Calu3 (cell line): ENCODE measurements around the gene DOCK9. TPM values are rescaled to one million over a fixed set of nuclear protein-coding genes. Genes with fewer than 3 reads are reported as not detected.

ENCODE experiments used
- BruUV-seq: library from RNA; stranded (reverse); fragments of 400-500 nt; replicated peaks from 2 replicates; lab custom pipeline; 2021; lab: Mats Ljungman, UMichigan
- CTCF ChIA-PET: fragments of 300-600 bp; sonication (Branson Sonifier 250); formaldehyde crosslinking; loops from one replicate; lab custom pipeline; 2022; ENCODE audit warnings: antibody characterized with exemption; lab: Charles Lee
- DNase-seq: peaks from one replicate; pipeline ENCODE4 v3.0.0; 2022
- H3K27ac Mint-ChIP-seq: one replicate; pipeline ENCODE4 v1.8.0; 2022; ENCODE audit warnings: mixed read lengths; ENCODE audit not compliant: unreplicated experiment
- H3K27me3 Mint-ChIP-seq: one replicate; pipeline ENCODE4 v1.8.0; 2022; ENCODE audit warnings: mixed read lengths; ENCODE audit not compliant: unreplicated experiment
- H3K36me3 Mint-ChIP-seq: one replicate; pipeline ENCODE4 v1.8.0; 2022; ENCODE audit warnings: mild to moderate bottlenecking, moderate library complexity, mixed read lengths; ENCODE audit not compliant: insufficient read depth, unreplicated experiment
- H3K4me1 Mint-ChIP-seq: one replicate; pipeline ENCODE4 v1.8.0; 2022; ENCODE audit warnings: mild to moderate bottlenecking, low read depth, mixed read lengths; ENCODE audit not compliant: unreplicated experiment
- H3K4me3 Mint-ChIP-seq: one replicate; pipeline ENCODE4 v1.8.0; 2022; ENCODE audit warnings: mild to moderate bottlenecking, low read depth, moderate library complexity, mixed read lengths; ENCODE audit not compliant: unreplicated experiment
- H3K9me3 Mint-ChIP-seq: one replicate; pipeline ENCODE4 v1.8.0; 2022; ENCODE audit warnings: low read depth, mixed read lengths; ENCODE audit not compliant: unreplicated experiment
- intact Hi-C: fragments of 100-400 bp; cut with micrococcal nuclease; formaldehyde crosslinking; loops from one replicate; pipeline ENCODE4 v1.10.0; 2022; ENCODE audit not compliant: unreplicated experiment
- total RNA-seq: library from RNA; stranded (reverse); gene quantifications from 2 replicates; pipeline ENCODE4 v1.2.3, GENCODE V29; 2022
- TF ChIP-seq, protein P1 (sequence below): fragments of 200-600 bp; IDR thresholded peaks from one replicate; pipeline ENCODE4 v1.8.0; 2022; ENCODE audit warnings: antibody characterized with exemption; ENCODE audit not compliant: unreplicated experiment

Gene DOCK9
- total RNA-seq, 1 experiment from 2014 or later, result 26.2 TPM

- Mint-ChIP-seq H3K4me3 (no peak overlapping the region), H3K9me3 (no peaks in the 10 kb centered on the region), H3K27ac (no peak overlapping the region), H3K27me3 (no peaks in the 10 kb centered on the region), H3K4me1 (no peaks in the 10 kb centered on the region), H3K36me3 (no peaks in the 10 kb centered on the region)
- intact Hi-C loops, result no loop called here
- CTCF ChIA-PET, result no interaction called here
- TF ChIP-seq, protein P1, sequence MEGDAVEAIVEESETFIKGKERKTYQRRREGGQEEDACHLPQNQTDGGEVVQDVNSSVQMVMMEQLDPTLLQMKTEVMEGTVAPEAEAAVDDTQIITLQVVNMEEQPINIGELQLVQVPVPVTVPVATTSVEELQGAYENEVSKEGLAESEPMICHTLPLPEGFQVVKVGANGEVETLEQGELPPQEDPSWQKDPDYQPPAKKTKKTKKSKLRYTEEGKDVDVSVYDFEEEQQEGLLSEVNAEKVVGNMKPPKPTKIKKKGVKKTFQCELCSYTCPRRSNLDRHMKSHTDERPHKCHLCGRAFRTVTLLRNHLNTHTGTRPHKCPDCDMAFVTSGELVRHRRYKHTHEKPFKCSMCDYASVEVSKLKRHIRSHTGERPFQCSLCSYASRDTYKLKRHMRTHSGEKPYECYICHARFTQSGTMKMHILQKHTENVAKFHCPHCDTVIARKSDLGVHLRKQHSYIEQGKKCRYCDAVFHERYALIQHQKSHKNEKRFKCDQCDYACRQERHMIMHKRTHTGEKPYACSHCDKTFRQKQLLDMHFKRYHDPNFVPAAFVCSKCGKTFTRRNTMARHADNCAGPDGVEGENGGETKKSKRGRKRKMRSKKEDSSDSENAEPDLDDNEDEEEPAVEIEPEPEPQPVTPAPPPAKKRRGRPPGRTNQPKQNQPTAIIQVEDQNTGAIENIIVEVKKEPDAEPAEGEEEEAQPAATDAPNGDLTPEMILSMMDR, result no peak
- no peak for DNase-seq
- no TSS peak for BruUV-seq
Observed at GRCh38 chr13:98981369-98982080, 3.7 kb upstream of the DOCK9 start.

- Mint-ChIP-seq H3K27ac (no peak overlapping the region), H3K4me1 (peaks cover 7% of the 10 kb centered on the region), H3K9me3 (no peaks in the 10 kb centered on the region), H3K36me3 (peaks cover 5% of the 10 kb centered on the region), H3K4me3 (no peak overlapping the region), H3K27me3 (no peaks in the 10 kb centered on the region)
- CTCF ChIA-PET, result no interaction called here
- no TSS peak for BruUV-seq
- intact Hi-C loops, result loop anchor here (5.0 kb wide), 1 partner anchor 53 kb away; no protein-coding TSS in a partner anchor
- TF ChIP-seq, protein P1, result no peak
- no peak for DNase-seq
Observed at GRCh38 chr13:98979012-98979660, 1.3 kb upstream of the DOCK9 start.

GRCh38 chr13:98978280-98978679, 416 bp upstream of the DOCK9 start:
- no peak for DNase-seq
- Mint-ChIP-seq H3K36me3 (peaks cover 5% of the 10 kb centered on the region), H3K27me3 (no peaks in the 10 kb centered on the region), H3K4me3 (peak overlapping the region; percentile 68), H3K27ac (peak overlapping the region; percentile 44), H3K9me3 (no peaks in the 10 kb centered on the region), H3K4me1 (peaks cover 14% of the 10 kb centered on the region)
- intact Hi-C loops, result loop anchor here (5.0 kb wide), 1 partner anchor 54 kb away; no protein-coding TSS in a partner anchor
- CTCF ChIA-PET, result interaction anchor here (0.6 kb wide), 1 partner anchor 823 kb away, joined by 3 read pairs; no protein-coding TSS in a partner anchor
- TF ChIP-seq, protein P1, result no peak
- BruUV-seq, result no TSS peak

DNA sequence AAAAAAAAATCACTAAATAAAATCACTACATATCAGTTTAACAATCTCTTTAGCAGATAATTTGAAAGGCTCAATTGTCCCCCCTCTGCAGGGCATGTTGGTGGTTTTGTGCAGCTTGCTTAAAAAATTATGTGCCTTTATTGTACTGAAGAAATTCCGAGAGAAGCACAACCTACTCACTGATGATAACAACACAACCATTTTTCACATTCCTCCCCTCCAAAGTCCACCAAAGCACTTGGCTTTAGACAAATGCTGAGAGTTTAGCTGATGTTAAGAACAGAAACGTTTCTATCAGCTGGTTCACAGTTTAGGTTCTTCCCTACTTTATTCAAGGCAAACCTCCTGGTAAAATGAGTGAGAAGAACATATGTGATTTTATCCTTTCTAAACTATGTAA, 923 bp downstream of the DOCK9 start:
- H3K4me1 Mint-ChIP-seq, result peaks cover 14% of the 10 kb centered on the region
- TF ChIP-seq, protein P1, result no peak
- peak overlapping the region; percentile 68 for H3K4me3 Mint-ChIP-seq
- intact Hi-C loops, result loop anchor here (5.0 kb wide), 1 partner anchor 55 kb away; no protein-coding TSS in a partner anchor
- CTCF ChIA-PET, result no interaction called here
- BruUV-seq, result TSS peak; percentile 38
- no peaks in the 10 kb centered on the region for H3K9me3 Mint-ChIP-seq
- H3K27me3 Mint-ChIP-seq, result no peaks in the 10 kb centered on the region
- H3K36me3 Mint-ChIP-seq, result peaks cover 5% of the 10 kb centered on the region
- DNase-seq, result no peak
- H3K27ac Mint-ChIP-seq, result no peak overlapping the region
